OCI-LY1 (cell line): ENCODE results near the gene COMMD1.

Source experiments
- H2AFZ ChIP-seq: fragments of 200-600 bp; sonication (generic), shearing (Covaris generic); 2 replicates; pipeline ENCODE4 v1.6.0; 2014; ENCODE audit warnings: antibody characterized with exemption, mild to moderate bottlenecking, low read length
- H3F3A ChIP-seq: fragments of 200-600 bp; sonication (generic), shearing (Covaris generic); 2 replicates; pipeline ENCODE4 v1.6.0; 2014; ENCODE audit warnings: mild to moderate bottlenecking, antibody characterized with exemption, low read length, moderate library complexity; ENCODE audit not compliant: insufficient read depth
- H3K27ac ChIP-seq: fragments of 200-600 bp; sonication (generic); 2 replicates; pipeline ENCODE4 v1.5.1; 2014; ENCODE audit warnings: low read length, mixed run types, mild to moderate bottlenecking, low read depth; ENCODE audit not compliant: poor library complexity, severe bottlenecking
- H3K27me3 ChIP-seq: fragments of 200-600 bp; sonication (generic); 2 replicates; pipeline ENCODE4 v1.6.0; 2014; ENCODE audit warnings: antibody characterized with exemption, mild to moderate bottlenecking, low read length, moderate library complexity; ENCODE audit not compliant: insufficient read depth
- H3K36me3 ChIP-seq: fragments of 200-600 bp; sonication (generic); 2 replicates; pipeline ENCODE4 v1.6.1; 2014; ENCODE audit warnings: mild to moderate bottlenecking, antibody characterized with exemption, low read length, moderate library complexity, mixed read lengths; ENCODE audit not compliant: insufficient read depth
- H3K4me1 ChIP-seq: fragments of 200-600 bp; sonication (generic); 2 replicates; pipeline ENCODE4 v1.5.1; 2014; ENCODE audit warnings: mild to moderate bottlenecking, low read length, moderate library complexity; ENCODE audit not compliant: insufficient read depth, severe bottlenecking
- H3K4me2 ChIP-seq: fragments of 200-600 bp; sonication (generic), shearing (Covaris generic); 2 replicates; pipeline ENCODE4 v1.6.1; 2014; ENCODE audit warnings: low read length
- H3K4me3 ChIP-seq: fragments of 200-600 bp; sonication (generic); 2 replicates; pipeline ENCODE4 v1.5.1; 2014; ENCODE audit warnings: low read length, low read depth, mild to moderate bottlenecking, mixed read lengths; ENCODE audit not compliant: poor library complexity, severe bottlenecking
- H3K79me2 ChIP-seq: fragments of 200-600 bp; shearing (Covaris generic); 2 replicates; pipeline ENCODE4 v1.6.1; 2016; ENCODE audit warnings: mixed run types, low read length, mixed read lengths; ENCODE audit not compliant: insufficient read depth
- H3K9ac ChIP-seq: fragments of 200-600 bp; sonication (generic), shearing (Covaris generic); 2 replicates; pipeline ENCODE4 v1.6.1; 2014; ENCODE audit warnings: mild to moderate bottlenecking, low read length, mixed read lengths
- H3K9me2 ChIP-seq: fragments of 200-600 bp; sonication (generic), shearing (Covaris generic); 2 replicates; pipeline ENCODE4 v1.6.1; 2014; ENCODE audit warnings: low read depth, mild to moderate bottlenecking, low read length, mixed read lengths
- H3K9me3 ChIP-seq: fragments of 200-600 bp; shearing (Covaris generic); 2 replicates; pipeline ENCODE4 v1.6.1; 2014; ENCODE audit warnings: low read length, mixed read lengths
- H4K20me1 ChIP-seq: fragments of 200-600 bp; sonication (generic), shearing (Covaris generic); 2 replicates; pipeline ENCODE4 v1.6.0; 2016; ENCODE audit warnings: mild to moderate bottlenecking, low read length; ENCODE audit not compliant: insufficient read depth
- EZH2 ChIP-seq: fragments of 200-600 bp; sonication (generic), shearing (Covaris generic); IDR thresholded peaks from 2 replicates; pipeline ENCODE4 v1.8.0; 2017; ENCODE audit warnings: borderline replicate concordance, mixed run types, mild to moderate bottlenecking, antibody characterized with exemption, low read length, moderate library complexity, mixed read lengths
- TF ChIP-seq, protein P1 (sequence below): fragments of 200-600 bp; sonication (generic), shearing (Covaris generic); IDR thresholded peaks from 2 replicates; pipeline ENCODE4 v1.5.1; 2017; ENCODE audit warnings: mild to moderate bottlenecking, antibody characterized with exemption, low read length, moderate library complexity, mixed read lengths

The COMMD1 gene

DNA sequence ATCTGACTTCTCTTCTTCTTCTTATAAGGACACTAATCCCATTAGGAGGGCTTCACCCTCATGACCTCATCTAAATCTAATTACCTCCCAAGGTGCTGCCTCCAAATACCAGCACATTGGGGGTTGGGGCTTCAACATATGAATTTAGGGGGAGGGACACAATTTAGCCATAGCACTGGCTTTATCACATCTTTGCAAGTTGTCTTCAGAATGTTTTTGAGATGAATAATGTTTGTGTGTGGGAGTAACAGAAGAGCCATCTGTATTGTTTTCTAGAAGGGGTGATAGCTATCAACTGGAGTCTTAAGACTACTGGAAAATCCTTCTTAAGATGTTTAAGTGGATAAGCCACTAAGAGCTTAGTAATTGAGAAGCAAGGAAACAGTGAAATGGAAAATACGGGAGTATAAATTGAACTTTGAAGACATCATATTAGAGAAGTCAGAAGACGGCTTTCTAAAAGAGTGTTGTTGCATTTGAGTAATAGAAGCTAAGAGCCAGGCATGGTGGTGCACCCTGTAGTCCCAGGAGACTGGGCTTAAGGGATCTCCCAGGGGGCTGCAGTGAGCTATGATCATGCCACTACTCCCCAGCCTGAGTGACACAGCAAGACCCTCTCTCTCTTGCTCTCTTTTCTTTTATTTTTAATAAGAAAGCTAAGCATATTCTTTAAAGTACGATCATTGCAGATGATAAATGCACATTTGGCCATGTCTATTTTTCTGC is 257.8 kb downstream of the COMMD1 start:
- TF ChIP-seq EZH2, result no peak
- TF ChIP-seq, protein P1, sequence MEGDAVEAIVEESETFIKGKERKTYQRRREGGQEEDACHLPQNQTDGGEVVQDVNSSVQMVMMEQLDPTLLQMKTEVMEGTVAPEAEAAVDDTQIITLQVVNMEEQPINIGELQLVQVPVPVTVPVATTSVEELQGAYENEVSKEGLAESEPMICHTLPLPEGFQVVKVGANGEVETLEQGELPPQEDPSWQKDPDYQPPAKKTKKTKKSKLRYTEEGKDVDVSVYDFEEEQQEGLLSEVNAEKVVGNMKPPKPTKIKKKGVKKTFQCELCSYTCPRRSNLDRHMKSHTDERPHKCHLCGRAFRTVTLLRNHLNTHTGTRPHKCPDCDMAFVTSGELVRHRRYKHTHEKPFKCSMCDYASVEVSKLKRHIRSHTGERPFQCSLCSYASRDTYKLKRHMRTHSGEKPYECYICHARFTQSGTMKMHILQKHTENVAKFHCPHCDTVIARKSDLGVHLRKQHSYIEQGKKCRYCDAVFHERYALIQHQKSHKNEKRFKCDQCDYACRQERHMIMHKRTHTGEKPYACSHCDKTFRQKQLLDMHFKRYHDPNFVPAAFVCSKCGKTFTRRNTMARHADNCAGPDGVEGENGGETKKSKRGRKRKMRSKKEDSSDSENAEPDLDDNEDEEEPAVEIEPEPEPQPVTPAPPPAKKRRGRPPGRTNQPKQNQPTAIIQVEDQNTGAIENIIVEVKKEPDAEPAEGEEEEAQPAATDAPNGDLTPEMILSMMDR, result no peak
- Histone ChIP-seq H3K79me2 (no peaks in the 10 kb centered on the region), H3K9ac (no peak overlapping the region), H4K20me1 (no peaks in the 10 kb centered on the region), H3K9me2 (no peaks in the 10 kb centered on the region), H3K36me3 (no peaks in the 10 kb centered on the region), H3K4me2 (no peak overlapping the region), H3K4me1 (peaks cover 27% of the 10 kb centered on the region), H3K9me3 (no peaks in the 10 kb centered on the region), H3K27ac (no peak overlapping the region), H2AFZ (no peak overlapping the region), H3K27me3 (no peaks in the 10 kb centered on the region), H3F3A (no peaks in the 10 kb centered on the region), H3K4me3 (no peak overlapping the region)

DNA sequence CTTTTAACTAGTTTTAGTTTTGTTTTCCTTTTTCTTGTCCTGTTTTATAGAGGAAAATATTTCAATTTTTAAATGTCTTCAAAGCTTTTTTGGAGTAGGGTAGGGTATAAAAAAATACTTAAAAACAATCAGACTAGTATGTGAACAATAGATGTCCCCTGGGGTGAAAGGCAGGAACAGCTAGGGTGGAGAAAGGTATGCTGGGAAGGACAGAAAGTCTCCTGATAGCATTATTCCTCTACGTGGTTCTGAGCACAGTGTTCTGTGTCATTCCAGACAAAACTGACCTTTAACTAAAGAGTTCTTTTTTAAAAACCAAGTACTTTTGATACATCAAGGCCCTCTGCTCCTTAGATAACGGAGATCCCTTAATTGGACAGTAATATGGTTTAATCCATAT is 258.4 kb downstream of the COMMD1 start:
- Histone ChIP-seq H3K79me2 (no peaks in the 10 kb centered on the region), H3K9ac (no peak overlapping the region), H3F3A (no peaks in the 10 kb centered on the region), H3K27ac (no peak overlapping the region), H2AFZ (no peak overlapping the region), H3K4me3 (no peak overlapping the region), H3K27me3 (no peaks in the 10 kb centered on the region), H3K4me2 (no peak overlapping the region), H3K36me3 (no peaks in the 10 kb centered on the region), H3K9me3 (no peaks in the 10 kb centered on the region), H4K20me1 (no peaks in the 10 kb centered on the region), H3K9me2 (no peaks in the 10 kb centered on the region), H3K4me1 (peaks cover 27% of the 10 kb centered on the region)
- no peak for TF ChIP-seq EZH2
- TF ChIP-seq, protein P1, result no peak

DNA sequence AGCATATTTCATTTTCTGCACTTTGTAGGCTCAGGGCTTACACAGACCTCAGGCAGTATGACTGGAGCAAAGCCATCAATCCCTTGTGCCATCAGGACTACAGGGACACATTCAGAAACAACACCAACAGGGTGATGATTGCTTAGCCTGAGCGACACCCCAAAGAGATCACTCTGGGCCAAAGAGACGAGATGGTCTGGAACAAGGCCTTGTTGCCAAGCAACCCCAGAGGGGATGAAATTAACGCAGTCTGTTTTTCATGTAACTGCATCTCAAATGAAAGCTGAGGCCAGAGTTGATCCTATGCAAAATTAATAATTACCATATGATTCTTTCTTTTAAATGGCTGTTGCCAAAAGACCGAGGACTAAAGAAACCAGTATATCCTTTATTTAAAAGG is 270.3 kb downstream of the COMMD1 start:
- Histone ChIP-seq H3K4me2 (no peak overlapping the region), H3K79me2 (no peaks in the 10 kb centered on the region)

More for the DNA sequence above, 270.3 kb downstream of the COMMD1 start:
- Histone ChIP-seq H3F3A (peaks cover 6% of the 10 kb centered on the region; the same call in 1 of the 2 replicates), H3K27ac (peak overlapping the region; percentile 100), H3K4me1 (peaks cover 43% of the 10 kb centered on the region), H4K20me1 (no peaks in the 10 kb centered on the region), H3K9me2 (no peaks in the 10 kb centered on the region), H3K9ac (no peak overlapping the region), H2AFZ (no peak overlapping the region), H3K36me3 (no peaks in the 10 kb centered on the region), H3K4me3 (no peak overlapping the region), H3K27me3 (no peaks in the 10 kb centered on the region), H3K9me3 (no peaks in the 10 kb centered on the region)
- no peak for TF ChIP-seq EZH2
- TF ChIP-seq, protein P1, result no peak
